HG02970 (cell line): ENCODE results near the gene SERTAD4.
"Not testable (repeated sequence)": the region's sequence is repeated elsewhere in the genome, so short reads cannot be mapped to it uniquely, and the experiment has no call there.

ENCODE experiments used
- ATAC-seq: cut with Tn5 transposase; IDR thresholded peaks from one replicate; pipeline ENCODE4 v1.9.1; 2021; ENCODE audit warnings: mild to moderate bottlenecking, moderate library complexity, moderate number of reproducible peaks; ENCODE audit not compliant: unreplicated experiment, low FRiP score

The SERTAD4 gene

DNA sequence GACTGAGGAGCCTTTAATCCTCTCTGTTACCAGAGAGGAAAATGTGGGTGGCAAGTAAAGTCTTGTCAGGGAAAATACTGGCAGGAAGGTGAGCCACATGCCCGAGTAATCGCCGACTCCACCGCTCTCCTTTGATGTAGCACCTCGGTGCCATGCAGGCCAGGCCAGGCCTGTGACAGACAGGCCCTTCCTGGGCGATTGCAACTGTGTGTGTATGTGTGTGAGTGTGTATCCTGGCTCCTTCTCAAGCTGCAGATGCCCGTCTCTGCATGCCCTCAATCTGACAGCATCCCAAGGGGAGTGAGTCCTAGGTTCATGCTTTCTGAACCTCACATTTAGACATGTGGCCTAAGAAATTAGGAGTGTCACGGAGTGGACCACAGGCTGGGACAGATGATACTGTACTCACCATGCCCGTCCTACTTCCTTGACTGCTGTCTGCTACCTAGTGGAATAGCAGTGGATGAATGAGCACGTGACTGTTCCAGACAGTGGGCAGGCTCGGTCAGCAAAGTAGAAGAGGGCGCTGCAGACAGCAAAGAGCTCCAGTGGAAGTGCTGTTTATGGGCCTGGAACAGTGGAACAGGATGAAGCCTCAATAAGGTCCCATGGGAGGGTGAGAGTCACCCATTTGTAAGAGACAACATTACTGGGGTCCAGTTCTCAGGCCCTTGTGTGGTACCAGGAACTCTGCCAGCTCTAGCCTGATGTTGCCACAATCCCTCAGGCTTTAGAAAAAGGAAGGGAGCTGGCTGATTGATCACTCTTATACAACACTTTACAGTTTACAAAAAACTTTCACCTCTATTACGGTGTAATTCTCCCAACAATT is 25.3 kb downstream of the SERTAD4 start:
- no peak for ATAC-seq

DNA sequence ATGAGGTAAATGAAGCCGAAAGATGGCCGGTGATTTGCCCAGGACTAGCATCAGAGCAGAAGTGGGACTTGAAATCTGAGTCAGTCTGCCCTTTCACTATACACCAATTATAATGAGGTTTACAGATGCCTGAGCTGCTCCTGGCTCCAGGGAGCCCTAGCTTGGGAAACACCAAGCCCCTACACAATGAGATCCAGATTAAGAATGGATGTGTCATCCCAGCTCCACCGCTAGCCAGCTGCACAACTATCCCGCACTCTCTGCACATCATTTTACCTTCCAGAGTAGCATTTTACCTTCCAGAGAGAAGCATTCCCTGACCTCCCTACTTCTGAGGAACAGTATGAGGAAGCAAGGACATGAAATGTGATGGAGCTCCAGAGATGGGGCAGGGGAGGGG is 27.0 kb downstream of the SERTAD4 start:
- no peak for ATAC-seq

DNA sequence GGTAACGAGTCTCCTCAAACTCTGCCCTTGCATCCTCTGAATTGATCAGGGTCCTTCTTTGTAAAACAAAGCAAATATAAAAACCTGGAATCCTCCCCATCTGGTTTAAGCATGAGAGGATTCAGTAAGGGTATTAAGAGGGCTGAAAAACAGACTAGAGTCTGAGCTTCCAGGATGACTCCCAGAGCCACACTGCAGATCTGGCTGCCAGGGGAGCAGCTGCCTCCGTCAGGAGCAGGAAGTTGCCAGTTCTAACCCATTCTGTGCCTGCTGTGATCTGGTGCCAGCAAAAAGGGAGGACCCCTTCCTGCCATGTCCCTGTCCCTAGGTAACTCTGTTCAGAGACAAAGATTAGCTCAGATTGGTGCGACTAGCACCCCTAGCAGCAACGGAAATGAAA is 27.5 kb downstream of the SERTAD4 start:
- no peak for ATAC-seq

DNA sequence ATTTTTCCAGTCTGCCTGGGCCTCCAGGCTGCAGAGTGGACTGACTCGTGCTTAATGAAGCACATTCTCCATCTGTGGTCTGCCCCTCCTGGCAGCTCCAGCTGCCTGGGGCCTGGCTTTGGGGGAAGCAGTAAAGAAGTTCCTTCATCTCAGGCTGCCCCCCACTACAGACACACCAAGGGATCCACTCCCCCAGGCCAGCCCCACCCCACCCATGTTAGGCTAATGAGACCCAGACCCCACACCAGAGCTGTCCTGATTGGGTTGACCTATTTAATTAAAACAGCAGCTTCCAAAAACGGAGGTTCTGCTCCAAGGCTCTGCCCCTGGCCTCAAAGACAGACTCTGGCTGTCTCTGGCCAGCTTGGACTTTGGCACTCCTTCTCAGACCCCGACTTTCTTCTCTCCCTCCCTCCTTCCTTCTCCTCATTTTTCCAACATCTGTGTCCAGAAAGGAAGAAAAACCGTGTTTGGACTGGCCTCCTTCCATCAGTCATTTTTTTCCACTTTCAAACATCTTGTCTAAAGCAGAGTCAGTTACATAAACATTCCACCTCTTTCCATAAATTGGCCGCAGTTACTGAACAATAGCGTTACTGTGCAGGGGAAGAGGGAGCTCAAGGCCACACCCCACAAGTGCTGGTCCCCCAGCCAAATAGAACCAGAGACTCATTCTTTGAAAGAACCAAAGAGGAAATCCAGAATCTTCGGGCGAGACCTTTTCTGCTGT is 29.7 kb downstream of the SERTAD4 start:
- ATAC-seq = no peak

DNA sequence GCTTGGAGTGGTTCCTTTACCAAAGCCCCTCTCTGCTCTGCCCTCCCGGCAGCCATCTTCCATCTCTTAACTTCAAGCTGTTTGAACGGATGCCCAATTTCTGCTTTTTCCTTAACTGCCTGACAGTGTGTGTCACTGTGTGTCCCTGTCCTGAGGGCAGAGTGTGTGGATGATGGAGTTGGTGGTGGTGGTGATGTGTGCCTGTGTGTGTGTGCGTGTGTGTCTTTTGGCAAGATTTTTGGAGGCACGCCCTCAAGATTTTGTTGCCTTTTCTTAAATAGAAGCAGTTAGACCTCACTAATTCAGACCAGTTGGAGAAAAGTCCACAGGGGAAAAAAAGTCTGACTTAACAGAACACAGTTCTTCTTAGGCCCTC is 30.3 kb downstream of the SERTAD4 start:
- no peak for ATAC-seq

DNA sequence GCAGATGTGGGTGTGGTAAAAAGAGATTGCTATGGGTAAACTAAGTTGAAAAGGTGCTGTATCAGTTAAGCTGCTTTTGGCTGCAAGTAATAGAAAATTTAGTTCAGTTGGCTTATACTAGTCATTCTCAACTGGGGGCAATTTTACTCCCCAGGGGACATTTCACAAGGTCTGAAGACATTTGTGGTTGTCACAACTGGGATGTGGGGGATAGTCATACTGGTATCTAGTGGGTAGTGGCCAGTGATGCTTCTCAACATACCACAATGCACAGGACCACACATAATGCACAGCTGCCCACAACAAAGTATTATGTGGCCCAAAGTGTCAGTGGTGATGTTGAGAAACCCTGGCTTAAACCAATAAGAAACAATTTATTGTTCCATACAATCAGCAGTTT is 31.4 kb downstream of the SERTAD4 start:
- ATAC-seq = no peak

DNA sequence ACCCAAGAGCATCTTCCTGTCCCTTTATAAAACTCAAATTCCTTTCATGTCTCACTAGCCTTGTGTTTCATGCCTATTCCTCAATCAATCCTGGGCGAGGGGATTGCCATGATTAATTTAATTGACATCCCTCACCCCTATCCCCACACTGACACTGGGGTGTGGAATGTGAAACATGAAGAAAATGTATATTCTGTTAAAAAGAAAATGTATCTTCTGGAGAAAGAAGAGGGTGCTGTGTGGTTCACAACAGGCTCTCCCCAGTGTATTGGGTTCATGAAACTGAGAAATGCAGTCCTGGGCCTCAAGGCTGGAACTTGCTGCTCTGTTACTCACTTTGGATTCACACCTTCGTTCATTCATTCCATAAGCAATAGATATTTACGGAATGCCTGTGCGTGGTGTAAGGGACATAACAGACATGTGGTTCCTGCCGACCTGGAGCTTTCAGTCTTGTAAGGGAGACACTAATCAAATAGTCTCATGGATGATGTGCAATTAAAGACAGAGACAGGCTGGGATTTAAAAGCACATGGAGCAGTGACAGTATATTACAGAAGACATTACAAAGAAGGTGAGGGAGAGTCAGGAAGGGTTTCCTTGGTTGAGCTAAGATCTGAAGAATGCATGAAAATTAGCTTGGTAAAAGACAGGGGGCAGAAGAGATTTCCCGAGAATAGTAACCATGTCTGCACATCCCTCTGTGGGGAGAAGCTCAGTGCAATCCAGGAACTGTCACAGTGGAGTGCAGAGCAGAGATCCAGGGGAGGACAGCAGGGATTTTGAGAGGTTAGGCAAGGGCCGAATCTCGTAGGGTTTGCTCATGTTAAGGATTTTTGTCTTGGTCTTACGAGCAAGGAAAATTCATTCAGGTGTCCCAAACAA is 32.1 kb downstream of the SERTAD4 start:
- no peak for ATAC-seq

DNA sequence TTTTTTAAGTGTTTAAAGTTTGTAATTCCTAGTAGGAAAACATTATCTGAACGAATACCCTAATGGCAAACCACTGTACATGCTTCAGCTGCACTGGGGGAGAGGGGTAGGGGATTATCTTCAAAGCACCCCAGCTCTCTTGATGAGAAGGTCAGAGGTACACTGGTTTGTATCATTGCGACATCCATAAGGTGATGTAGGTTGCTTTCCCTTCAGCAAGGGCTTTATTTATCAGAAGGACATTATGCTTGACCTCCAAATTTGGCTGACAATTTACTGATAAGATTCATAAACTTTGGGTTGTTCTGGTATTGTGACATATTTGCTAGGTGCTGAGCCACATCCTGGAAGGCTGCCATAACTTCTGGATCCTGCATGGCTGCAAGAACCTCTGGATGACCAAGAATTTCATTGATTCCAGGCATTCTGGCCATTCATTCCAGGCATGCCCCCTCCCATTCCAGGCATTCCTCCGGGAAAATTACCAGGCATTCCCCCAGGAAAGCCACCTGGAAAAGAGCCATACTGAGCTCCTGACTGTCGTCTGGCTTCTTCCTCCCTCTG is 32.9 kb downstream of the SERTAD4 start:
- ATAC-seq = not testable (repeated sequence)

DNA sequence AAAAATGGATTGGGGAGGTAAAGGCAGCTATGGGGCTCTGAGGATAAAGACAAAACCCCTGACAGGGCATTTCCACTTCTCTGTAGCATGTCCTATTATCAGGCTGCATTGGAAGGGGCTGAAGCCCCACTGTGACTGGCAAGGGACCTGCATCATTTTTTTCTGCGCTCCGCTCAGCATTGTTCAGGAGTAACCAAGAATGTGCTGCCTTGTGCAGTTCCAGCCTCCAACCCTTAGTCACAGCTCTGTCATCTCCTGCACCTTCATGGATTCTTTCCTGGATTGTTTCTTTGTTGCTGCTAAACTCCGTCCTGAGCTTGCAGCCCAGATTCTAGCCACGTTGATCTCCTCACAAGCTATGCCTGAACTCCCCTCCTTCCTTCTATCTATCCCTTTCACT is 37.4 kb downstream of the SERTAD4 start:
- ATAC-seq = no peak

DNA sequence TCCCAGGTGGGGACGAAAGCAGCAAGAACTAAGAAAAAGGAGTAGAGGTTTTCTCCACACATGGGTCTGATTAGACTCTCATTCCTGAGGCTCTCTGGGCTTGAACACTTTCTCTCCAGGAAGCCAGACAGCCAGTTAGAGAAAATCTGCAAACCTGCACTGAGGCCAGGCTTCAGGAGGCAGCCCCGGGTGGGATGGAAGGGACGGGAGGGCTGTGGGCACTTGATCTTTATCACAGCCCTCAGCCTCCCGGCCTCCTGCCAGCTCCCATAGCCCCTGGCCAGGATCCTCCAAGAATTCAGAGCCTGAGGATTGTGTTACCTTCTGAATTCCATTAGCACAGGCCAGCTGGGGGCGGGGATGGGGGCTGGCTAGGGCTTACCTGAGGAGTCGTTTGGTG is 40.1 kb downstream of the SERTAD4 start:
- no peak for ATAC-seq

DNA sequence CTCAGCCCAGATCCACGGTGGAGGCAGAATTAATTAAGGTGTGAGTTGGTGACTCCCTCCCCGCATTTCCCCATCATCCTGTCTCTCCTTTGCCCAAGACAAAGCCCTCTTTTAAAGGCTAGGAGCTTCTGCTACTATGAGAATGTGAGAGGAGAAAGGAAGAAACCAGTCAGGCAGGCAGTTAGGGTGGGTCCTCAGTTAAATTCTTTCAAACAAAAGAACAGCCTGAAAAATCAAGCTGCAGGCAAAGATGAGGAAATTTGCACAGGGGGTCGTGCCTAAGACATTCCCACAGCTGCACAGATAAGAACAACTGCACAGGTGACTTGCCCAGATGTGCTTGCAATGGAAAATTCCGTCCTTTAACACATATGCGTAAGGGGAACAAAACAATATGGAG is 47.6 kb downstream of the SERTAD4 start:
- no peak for ATAC-seq

DNA sequence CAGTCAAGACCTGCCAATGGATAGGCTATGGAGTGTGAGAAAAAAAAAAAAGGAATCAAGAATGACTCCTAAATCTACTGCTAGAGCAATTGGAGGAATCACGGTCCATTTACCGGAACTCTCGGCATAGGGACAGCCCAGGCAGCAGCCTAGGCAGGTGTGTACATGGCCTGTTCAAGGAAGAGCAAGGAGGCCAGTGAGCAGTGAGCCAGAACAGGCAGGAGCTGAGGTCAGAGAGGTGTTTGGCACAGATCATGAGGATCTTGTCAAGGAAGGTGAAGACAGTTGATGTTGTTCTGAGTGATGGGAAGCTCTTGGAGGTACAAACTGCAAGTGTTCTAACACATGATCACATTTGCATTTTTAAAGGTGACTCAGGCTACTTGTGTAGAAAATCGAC is 55.5 kb downstream of the SERTAD4 start:
- no peak for ATAC-seq

DNA sequence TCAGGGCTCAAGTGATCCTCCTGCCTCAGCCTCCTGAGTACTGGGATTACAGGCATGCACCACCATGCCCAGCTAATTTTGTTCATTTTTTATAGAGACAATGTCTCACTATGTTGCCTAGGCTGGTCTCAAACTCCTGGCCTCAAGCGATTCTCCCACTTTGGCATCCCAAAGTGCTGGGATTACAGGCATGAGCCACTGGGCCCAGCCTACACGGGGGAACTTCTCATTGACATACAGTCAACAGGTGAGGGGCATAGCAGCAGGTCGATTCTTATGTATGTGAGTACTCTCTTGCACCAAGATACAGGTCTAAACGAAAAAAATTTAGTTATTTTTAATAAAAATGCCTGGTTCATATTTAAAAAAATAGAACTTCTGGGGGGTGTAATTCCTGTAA is 56.7 kb downstream of the SERTAD4 start:
- ATAC-seq = no peak

DNA sequence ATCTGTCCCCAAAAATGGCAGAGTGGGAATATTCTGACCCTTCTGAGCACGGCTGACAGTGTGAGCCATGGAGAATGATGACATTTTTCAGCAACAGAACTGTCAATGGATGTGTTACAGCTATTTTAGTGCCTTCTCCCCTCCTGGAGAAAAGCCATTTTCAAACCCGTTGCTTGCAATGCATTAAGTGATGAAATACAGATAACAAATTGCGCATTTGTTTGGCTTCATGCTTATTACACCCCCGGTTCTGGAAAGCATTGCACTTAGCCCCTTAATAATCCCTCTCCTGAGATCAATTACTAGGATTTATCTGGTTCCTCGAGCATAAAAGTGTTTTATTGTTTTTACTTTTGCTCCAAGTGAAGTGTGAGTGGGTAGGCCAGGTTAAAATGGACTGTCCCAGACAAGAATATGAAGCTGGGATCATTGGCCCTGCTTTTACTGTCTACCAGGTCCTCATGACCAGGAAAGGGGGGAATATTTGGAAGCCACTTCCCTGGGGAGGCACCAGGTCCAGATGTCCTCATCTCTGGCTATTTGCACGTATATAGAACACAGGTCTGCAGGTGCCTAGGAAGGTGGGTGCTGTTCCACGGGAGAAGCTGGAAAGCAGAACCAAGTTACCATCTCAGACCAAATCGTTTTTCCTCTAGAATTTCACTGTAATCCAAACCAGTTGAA is 58.6 kb downstream of the SERTAD4 start:
- ATAC-seq = no peak

DNA sequence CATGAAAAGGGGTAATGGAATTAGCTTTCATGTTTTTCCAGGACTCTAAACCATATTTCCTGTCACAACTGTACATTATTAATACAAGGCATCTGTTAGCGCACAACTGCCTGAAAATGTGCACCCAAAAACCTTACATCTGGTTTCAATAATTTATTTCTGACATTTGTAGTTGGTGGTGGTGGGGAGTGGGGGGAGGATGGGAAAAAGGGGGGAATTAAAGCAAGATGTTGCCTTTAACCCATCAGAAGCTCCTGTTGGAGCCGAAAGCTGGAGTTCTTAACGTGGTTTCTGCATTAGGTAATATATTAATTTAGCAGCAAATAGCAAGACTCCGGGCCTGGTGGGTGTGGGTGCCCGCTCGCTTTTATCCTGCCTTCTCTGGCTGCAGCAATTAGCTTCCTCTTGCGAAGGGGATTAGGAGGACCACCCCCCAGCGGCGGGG is 59.2 kb downstream of the SERTAD4 start:
- ATAC-seq = no peak

DNA sequence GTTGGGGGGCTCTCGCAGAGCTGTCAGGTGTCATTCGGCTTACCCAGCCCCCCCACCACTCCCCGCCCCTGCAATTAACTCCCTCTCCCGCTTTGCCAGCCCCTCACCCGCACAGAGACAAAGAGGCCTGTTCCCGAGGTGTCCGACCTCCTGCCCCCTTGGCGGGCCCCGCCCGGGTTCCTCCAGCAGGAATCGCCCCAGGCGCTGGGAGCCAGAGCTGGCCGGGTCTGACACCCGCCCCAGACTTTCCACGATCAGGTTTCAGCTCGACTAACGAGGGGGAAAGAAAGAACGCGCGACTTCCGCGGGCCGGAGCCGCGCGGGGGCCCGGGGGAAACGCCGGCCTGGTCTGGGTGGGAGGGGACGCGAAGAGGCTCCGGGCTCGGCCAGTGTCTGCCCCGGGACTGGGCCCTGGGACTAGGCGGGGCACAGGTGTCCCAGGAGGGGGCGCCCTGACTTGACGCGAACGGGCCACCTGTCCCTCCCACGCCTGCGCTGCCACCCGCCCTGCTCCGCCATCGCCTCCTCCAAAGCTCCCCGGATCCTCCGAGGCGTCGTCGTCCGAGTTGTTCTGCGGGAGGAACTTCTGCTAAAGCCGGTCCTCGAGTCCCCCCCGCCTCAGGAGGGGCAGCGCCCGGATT is 59.8 kb downstream of the SERTAD4 start:
- no peak for ATAC-seq

DNA sequence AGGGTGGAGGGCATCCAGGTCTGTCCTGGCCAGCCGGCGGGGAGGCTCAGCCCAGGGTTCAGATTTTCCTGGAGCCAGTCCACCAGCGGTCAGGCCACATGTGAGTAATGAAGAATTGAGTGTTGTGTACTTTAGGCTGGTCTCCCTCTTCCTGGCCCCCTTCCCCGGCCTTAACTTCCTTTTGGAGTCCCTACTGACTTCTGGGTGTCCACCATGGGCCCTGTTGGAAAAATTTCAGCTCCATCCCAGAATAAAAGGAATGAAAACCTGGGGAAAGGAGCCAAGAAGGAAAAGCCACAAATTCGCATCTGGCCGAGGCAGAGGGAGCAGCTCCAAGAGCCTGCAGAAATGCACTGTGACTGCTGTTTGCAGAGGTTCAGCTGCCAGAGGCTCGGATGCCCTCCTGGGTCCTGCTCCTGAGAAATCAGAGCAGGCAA is 60.6 kb downstream of the SERTAD4 start:
- ATAC-seq = no peak

DNA sequence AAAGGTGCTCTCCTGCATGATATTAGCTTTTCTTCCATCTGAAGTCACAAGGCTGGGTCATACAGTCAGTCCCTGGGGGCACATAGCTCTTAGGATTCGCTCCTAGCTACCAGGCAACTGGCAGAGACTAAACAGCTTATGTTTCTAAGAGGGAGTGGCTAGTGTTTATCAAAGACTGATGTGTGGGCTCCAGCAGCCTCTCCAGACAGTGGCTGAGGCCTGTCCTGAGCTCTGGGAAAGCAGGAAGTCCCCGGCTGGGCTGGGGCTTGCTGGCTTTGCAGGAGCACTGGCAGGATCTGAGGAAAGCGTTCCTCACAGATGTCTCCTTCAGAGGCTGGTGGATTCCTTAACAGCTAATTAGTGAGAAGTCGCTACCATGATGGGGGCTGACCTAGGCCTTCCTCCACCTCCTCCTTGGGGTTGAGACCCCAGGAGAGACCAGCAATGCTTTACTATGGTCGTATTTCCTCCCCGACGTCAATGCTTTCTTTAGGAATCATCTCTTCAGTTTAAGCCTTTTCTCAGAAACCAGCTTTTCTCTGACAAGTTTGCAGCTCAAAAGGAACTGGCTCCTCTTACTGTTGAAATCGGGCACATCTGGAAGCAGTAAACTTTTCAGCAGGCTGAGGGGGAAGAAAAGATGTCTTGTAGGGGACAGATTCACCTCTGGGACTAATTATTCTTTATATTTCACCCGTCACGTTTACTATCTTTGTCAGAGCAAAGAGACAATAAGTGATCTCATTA is 62.6 kb downstream of the SERTAD4 start:
- ATAC-seq = no peak
